Measurements from ENCODE around the gene MB21D2.

- TF ChIP-seq EZH2 (IDR thresholded peaks at IDR 0.05; ENCODE audit: low read depth, low read length, severe bottlenecking) (no peak), CTCF (IDR thresholded peaks at IDR 0.05; ENCODE audit: control extremely low read depth in 1 of 3, insufficient read depth in 1 of 3, low read depth in 1 of 3, low read length in 3 of 3) (peak; percentile 83 to 90 (median 83)), POLR2AphosphoS5 (IDR thresholded peaks at IDR 0.05; ENCODE audit: low read depth, low read length) (no peak), POLR2A (IDR thresholded peaks at IDR 0.05; ENCODE audit: control extremely low read depth in 1 of 2, low read depth in 2 of 2, low read length in 2 of 2) (no peak), RAD21 (IDR thresholded peaks at IDR 0.05 in 1 of 2, conservative IDR thresholded peaks at IDR 0.05 in 1 of 2; ENCODE audit: low read depth in 2 of 2, low read length in 2 of 2) (peak; percentile 96), USF2 (IDR thresholded peaks at IDR 0.05; ENCODE audit: low read length) (no peak), ATF3 (IDR thresholded peaks at IDR 0.05; ENCODE audit: insufficient read depth, low read depth, low read length) (no peak), SP1 (IDR thresholded peaks at IDR 0.05; ENCODE audit: low read depth, low read length) (no peak), TEAD4 (IDR thresholded peaks at IDR 0.05; ENCODE audit: low read depth, low read length) (no peak), YY1 (IDR thresholded peaks at IDR 0.05; ENCODE audit: low read depth, low read length) (no peak), EP300 (IDR thresholded peaks at IDR 0.05; ENCODE audit: borderline replicate concordance in 1 of 2, low read depth in 2 of 2, low read length in 2 of 2) (no peak), CEBPB (IDR thresholded peaks at IDR 0.05; ENCODE audit: low read depth, low read length) (no peak), KDM1A (IDR thresholded peaks at IDR 0.05; ENCODE audit: borderline replicate concordance, low read length) (no peak), ZNF274 (IDR thresholded peaks at IDR 0.05; ENCODE audit: borderline replicate concordance, extremely low read depth, low read length) (no peak)
Observed at GRCh38 chr3:192772240-192772894, 145.3 kb downstream of the MB21D2 start.

All from H1 (cell line).